ENCODE data around the gene LDHD. TPM values are rescaled to one million over a fixed set of nuclear protein-coding genes. Genes with fewer than 3 reads are reported as not detected.

LDHD gene
- total RNA-seq, 1 donor from 2014 or later = 10.1 TPM

DNA sequence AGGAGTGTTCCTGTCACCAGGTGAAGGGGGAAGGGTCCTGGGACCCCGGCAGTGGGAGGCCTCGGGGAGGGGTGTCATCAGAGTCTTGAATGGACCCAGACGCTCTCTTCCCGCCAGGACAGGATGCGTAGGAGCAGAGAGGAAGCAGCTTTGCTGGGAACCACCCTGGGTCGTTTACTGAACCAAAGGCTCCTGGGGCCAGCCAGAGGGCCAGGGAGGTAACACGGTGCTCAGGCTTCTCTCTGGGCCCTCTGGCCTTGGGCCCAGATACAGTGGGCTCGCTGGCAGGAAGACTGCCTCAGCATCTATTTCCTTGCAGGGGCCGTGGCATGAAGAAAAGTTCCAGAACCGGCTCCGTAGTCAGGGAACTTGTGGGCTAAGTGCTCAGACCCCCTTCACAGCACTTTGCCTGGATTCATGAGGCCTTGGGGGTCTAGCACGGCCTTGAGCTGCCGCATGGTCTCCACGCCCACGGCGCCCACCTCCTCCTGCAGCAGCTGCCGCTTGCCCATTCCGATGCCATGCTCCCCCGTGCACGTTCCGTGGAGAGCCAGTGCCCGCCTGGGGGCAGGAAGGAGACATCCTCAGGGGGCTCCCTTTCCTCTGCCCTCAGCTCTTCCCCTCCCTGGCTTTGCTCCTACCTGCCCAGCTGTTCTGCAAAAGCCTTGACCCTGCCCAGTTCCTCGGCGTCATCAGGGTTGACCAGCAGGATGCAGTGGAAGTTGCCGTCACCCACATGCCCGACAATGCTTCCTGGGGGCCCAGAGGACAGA lies 4.4 kb downstream of the LDHD start:
- intact Hi-C loops (cut with DNase I) = no loop called here
- H3K36me3 ChIP-seq = no peaks in the 10 kb centered on the region
- TF ChIP-seq POLR2A (IDR thresholded peaks at IDR 0.05) = no peak
- TF ChIP-seq, protein P1, sequence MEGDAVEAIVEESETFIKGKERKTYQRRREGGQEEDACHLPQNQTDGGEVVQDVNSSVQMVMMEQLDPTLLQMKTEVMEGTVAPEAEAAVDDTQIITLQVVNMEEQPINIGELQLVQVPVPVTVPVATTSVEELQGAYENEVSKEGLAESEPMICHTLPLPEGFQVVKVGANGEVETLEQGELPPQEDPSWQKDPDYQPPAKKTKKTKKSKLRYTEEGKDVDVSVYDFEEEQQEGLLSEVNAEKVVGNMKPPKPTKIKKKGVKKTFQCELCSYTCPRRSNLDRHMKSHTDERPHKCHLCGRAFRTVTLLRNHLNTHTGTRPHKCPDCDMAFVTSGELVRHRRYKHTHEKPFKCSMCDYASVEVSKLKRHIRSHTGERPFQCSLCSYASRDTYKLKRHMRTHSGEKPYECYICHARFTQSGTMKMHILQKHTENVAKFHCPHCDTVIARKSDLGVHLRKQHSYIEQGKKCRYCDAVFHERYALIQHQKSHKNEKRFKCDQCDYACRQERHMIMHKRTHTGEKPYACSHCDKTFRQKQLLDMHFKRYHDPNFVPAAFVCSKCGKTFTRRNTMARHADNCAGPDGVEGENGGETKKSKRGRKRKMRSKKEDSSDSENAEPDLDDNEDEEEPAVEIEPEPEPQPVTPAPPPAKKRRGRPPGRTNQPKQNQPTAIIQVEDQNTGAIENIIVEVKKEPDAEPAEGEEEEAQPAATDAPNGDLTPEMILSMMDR (IDR thresholded peaks at IDR 0.05) = no peak
- TF ChIP-seq POLR2AphosphoS5 (IDR thresholded peaks at IDR 0.05; ENCODE audit: insufficient read depth in 1 of 2, low read depth in 1 of 2) = no peak
- peak overlapping the region; percentile 81 for H3K27ac ChIP-seq
- DNase-seq (ENCODE audit: extremely low spot score in 2 of 2) = no peak
- no peaks in the 10 kb centered on the region for H3K27me3 ChIP-seq
- H3K9me3 ChIP-seq = no peaks in the 10 kb centered on the region
- H3K4me1 ChIP-seq = peaks cover 65% of the 10 kb centered on the region
- H3K4me3 ChIP-seq = no peak overlapping the region

DNA sequence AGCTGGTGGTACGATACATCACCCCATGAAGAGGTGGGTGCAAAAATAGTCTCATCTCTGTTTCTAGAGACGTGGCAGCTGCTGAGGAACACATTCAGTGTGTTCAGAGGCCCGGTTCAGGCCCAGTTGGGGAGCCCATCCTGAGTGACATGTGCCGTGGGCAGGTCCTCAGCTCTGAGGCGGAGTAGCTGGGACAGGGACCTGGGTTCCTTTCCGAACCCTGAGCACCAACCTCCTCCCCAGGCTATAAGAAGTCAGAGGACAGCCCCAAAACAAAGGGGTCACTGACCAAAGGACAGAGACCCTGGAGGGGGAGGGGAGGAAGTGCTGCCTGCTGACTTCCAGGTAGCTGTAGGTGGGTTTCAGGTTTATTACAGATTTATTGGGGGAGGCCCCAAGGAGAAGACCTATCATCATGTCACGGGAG lies 5.1 kb downstream of the LDHD start:
- Histone ChIP-seq H3K4me1 (peaks cover 67% of the 10 kb centered on the region), H3K36me3 (no peaks in the 10 kb centered on the region), H3K27ac (peak overlapping the region; percentile 81), H3K27me3 (no peaks in the 10 kb centered on the region), H3K4me3 (no peak overlapping the region), H3K9me3 (no peaks in the 10 kb centered on the region)
- TF ChIP-seq POLR2A (IDR thresholded peaks at IDR 0.05) = no peak
- TF ChIP-seq POLR2AphosphoS5 (IDR thresholded peaks at IDR 0.05; ENCODE audit: insufficient read depth in 1 of 2, low read depth in 1 of 2) = no peak
- TF ChIP-seq, protein P1 (IDR thresholded peaks at IDR 0.05) = no peak
- DNase-seq (ENCODE audit: extremely low spot score in 2 of 2) = peak in 1 of 2 donors; percentile 89
- intact Hi-C loops (cut with DNase I) = no loop called here

DNA sequence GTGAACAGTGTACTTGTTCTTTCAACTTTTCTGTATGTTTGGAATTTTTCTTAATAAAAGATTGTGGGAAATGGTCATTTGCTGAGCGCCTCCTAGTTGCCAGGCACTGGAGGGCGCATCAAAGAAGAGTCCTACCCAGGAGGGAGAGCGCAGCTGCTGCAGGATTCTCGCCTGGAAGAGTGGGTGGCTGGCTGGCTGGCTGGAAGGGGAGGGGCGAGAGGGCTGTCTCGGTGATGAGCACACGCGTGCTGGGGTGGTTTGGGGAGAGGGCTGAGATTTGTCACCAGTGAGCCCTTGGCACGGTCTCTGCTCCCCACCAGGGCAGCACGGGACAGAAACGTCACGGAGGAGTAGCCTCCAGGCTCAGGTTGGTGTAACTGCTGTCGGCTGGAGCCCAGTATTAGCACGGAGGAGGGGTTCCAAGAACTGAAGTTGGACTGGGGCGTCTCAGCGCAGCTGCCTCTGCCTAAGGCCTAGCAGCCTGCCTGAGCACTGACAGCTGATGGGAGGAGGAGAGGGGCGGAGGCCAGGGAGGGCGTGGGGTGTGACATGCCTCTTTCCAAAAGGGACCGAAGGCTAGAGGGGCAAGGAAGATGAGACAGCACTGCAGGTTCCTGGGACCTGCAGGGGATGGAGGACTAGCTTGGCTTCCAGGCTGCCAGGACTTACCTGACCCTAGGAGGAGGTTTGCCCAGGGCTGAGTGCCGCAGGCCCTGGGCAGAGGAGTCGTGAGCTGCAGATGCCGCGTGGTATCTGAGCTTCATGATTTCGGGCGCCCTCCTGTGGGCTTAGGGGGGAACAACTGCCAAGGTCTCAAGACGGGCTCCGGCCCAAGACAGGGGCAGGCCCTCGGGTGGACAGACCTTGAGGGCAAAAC lies 5.7 kb downstream of the LDHD start:
- H3K27ac ChIP-seq = peak overlapping the region; percentile 81
- no peaks in the 10 kb centered on the region for H3K9me3 ChIP-seq
- peak; percentile 95 to 96 for DNase-seq (ENCODE audit: extremely low spot score in 2 of 2)
- intact Hi-C loops (cut with DNase I) = loop anchor here (1.0 kb wide), 1 partner anchor 113 kb away; no protein-coding TSS in a partner anchor
- TF ChIP-seq POLR2A (IDR thresholded peaks at IDR 0.05) (no peak), POLR2AphosphoS5 (IDR thresholded peaks at IDR 0.05; ENCODE audit: insufficient read depth in 1 of 2, low read depth in 1 of 2) (peak; percentile 61 to 78)
- TF ChIP-seq, protein P1 (IDR thresholded peaks at IDR 0.05) = peak; percentile 70 to 97 (median 83)
- no peaks in the 10 kb centered on the region for H3K27me3 ChIP-seq
- peak overlapping the region; percentile 26 to 41 for H3K4me3 ChIP-seq
- H3K4me1 ChIP-seq = peaks cover 67% of the 10 kb centered on the region
- H3K36me3 ChIP-seq = no peaks in the 10 kb centered on the region

DNA sequence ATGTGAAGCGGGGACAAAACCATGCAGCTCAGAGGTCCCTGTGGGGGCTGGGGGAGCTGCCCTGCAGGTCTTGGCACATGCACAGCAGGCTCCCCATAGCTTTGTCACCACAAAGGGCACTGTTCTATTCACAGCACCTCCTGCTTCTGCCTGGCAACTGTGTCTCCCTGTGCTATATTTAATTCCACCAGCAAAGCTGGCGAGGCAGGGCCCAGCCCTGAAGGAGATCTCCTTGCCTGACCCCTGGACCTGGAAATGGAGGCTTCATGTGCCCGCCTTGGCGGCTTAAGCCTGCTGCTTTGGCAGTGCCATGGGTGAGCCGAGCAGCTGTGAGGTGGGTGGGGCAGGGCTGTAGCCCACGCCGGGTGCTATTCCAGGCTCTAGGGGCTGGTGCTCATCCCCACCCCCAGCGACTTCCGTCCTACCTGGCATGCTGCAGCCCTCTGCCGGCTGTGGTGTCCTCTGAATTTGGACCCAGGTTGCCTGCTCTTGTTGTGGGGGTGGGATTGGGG lies 6.8 kb downstream of the LDHD start:
- Histone ChIP-seq H3K27ac (peak overlapping the region; percentile 81), H3K27me3 (no peaks in the 10 kb centered on the region), H3K36me3 (no peaks in the 10 kb centered on the region), H3K9me3 (no peaks in the 10 kb centered on the region), H3K4me3 (no peak overlapping the region), H3K4me1 (peaks cover 70% of the 10 kb centered on the region)
- TF ChIP-seq, protein P1 (IDR thresholded peaks at IDR 0.05) = no peak
- TF ChIP-seq POLR2A (IDR thresholded peaks at IDR 0.05) (no peak), POLR2AphosphoS5 (IDR thresholded peaks at IDR 0.05; ENCODE audit: insufficient read depth in 1 of 2, low read depth in 1 of 2) (no peak)
- intact Hi-C loops (cut with DNase I) = loop anchor here (1.0 kb wide), 1 partner anchor 111 kb away; no protein-coding TSS in a partner anchor
- DNase-seq (ENCODE audit: extremely low spot score in 2 of 2) = peak in 1 of 2 donors; percentile 77

All from vagina (tissue), 2 donors.